ENCODE results near the gene SSUH2.

SSUH2 gene

GRCh38 chr3:8610951-8611350 lies 33.6 kb downstream of the SSUH2 start:
- no peak for DNase-seq (ENCODE audit: low read depth)

- no peak for DNase-seq (ENCODE audit: low read depth)
Observed at GRCh38 chr3:8608791-8609467, 35.7 kb downstream of the SSUH2 start.

GRCh38 chr3:8608041-8608790 lies 36.4 kb downstream of the SSUH2 start:
- no peak for DNase-seq (ENCODE audit: low read depth)

GRCh38 chr3:8607234-8608040 lies 37.2 kb downstream of the SSUH2 start:
- no peak for DNase-seq (ENCODE audit: low read depth)

GRCh38 chr3:8606701-8607231 lies 37.8 kb downstream of the SSUH2 start:
- no peak for DNase-seq (ENCODE audit: low read depth)

- no peak for DNase-seq (ENCODE audit: low read depth)
Observed at GRCh38 chr3:8604988-8605387, 39.6 kb downstream of the SSUH2 start.

GRCh38 chr3:8604006-8604405 lies 40.6 kb downstream of the SSUH2 start:
- no peak for DNase-seq (ENCODE audit: low read depth)

- no peak for DNase-seq (ENCODE audit: low read depth)
Observed at GRCh38 chr3:8603115-8603710, 41.4 kb downstream of the SSUH2 start.

GRCh38 chr3:8600457-8600856 lies 44.1 kb downstream of the SSUH2 start:
- no peak for DNase-seq (ENCODE audit: low read depth)

- no peak for DNase-seq (ENCODE audit: low read depth)
Observed at GRCh38 chr3:8599146-8599545, 45.5 kb downstream of the SSUH2 start.

GRCh38 chr3:8597219-8597853 lies 47.3 kb downstream of the SSUH2 start:
- no peak for DNase-seq (ENCODE audit: low read depth)

- DNase-seq (ENCODE audit: low read depth) = no peak
Observed at GRCh38 chr3:8596321-8597218, 48.0 kb downstream of the SSUH2 start.

GRCh38 chr3:8595695-8596115 lies 48.9 kb downstream of the SSUH2 start:
- no peak for DNase-seq (ENCODE audit: low read depth)

- no peak for DNase-seq (ENCODE audit: low read depth)
Observed at GRCh38 chr3:8595252-8595651, 49.3 kb downstream of the SSUH2 start.

GRCh38 chr3:8593021-8593827 lies 51.4 kb downstream of the SSUH2 start:
- DNase-seq (ENCODE audit: low read depth) = no peak

GRCh38 chr3:8589880-8590556 lies 54.6 kb downstream of the SSUH2 start:
- no peak for DNase-seq (ENCODE audit: low read depth)

GRCh38 chr3:8584661-8585060 lies 59.9 kb downstream of the SSUH2 start:
- no peak for DNase-seq (ENCODE audit: low read depth)

GRCh38 chr3:8581806-8582445 lies 62.7 kb downstream of the SSUH2 start:
- no peak for DNase-seq (ENCODE audit: low read depth)

- no peak for DNase-seq (ENCODE audit: low read depth)
Observed at GRCh38 chr3:8581373-8581772, 63.2 kb downstream of the SSUH2 start.
